Progenitor cell of endocrine pancreas (in vitro differentiated cells): ENCODE results near the gene IER5. TPM values are rescaled to one million over a fixed set of nuclear protein-coding genes. Genes with fewer than 3 reads are reported as not detected.

Experiments used
- DNase-seq: peaks from one replicate; pipeline ENCODE4 v3.0.0; 2021; ENCODE audit warnings: low spot score; ENCODE audit not compliant: unreplicated experiment
- H3K27ac Mint-ChIP-seq: 2 replicates; pipeline ENCODE4 v1.8.0; 2021; ENCODE audit warnings: mild to moderate bottlenecking, moderate library complexity, mixed read lengths
- H3K27me3 Mint-ChIP-seq: 2 replicates; pipeline ENCODE4 v1.8.0; 2021; ENCODE audit warnings: mixed read lengths
- H3K36me3 Mint-ChIP-seq: 2 replicates; pipeline ENCODE4 v1.8.0; 2022; ENCODE audit warnings: mixed read lengths; ENCODE audit not compliant: insufficient read depth
- H3K4me1 Mint-ChIP-seq: 2 replicates; pipeline ENCODE4 v1.8.0; 2021; ENCODE audit warnings: low read depth, mixed read lengths
- H3K4me3 Mint-ChIP-seq: 2 replicates; pipeline ENCODE4 v1.8.0; 2021; ENCODE audit warnings: low read depth, mild to moderate bottlenecking, moderate library complexity, mixed read lengths
- H3K9me3 Mint-ChIP-seq: 2 replicates; pipeline ENCODE4 v1.8.0; 2021; ENCODE audit warnings: low read depth, mixed read lengths
- total RNA-seq: library from RNA; stranded (reverse); gene quantifications from 2 replicates; pipeline ENCODE4 v1.2.1, GENCODE V29; 2021
- TF ChIP-seq, protein P1 (sequence below): fragments of 200-600 bp; sonication (generic); IDR thresholded peaks from one replicate; pipeline ENCODE4 v1.5.0; 2021; ENCODE audit warnings: antibody characterized with exemption, mild to moderate bottlenecking; ENCODE audit not compliant: unreplicated experiment

IER5 gene
- total RNA-seq, 1 donor from 2014 or later = 1.7 TPM

DNA sequence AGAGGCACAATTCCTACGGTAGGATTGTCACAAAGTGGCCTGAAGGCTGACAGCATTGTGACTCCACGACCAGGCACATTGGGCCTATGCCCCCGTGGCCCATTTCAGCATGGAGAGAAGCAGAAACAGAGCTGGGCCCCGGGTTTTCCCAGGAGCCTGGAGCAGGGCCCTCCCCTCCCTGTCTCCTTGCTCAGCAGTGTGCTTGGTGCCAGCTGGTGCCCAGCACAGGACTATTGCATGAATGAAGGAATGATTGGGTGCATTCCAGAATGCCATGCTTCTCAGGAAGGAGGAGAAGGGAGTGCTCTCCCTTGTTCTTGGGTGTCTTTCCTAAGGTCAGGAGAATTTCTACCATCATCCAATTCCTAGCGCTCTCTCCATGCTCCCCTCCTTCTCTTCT lies 33.7 kb downstream of the IER5 start:
- no peak overlapping the region for H3K4me3 Mint-ChIP-seq
- H3K27ac Mint-ChIP-seq = no peak overlapping the region
- no peaks in the 10 kb centered on the region for H3K36me3 Mint-ChIP-seq
- no peaks in the 10 kb centered on the region for H3K9me3 Mint-ChIP-seq
- peaks cover 15% of the 10 kb centered on the region for H3K27me3 Mint-ChIP-seq
- TF ChIP-seq, protein P1, sequence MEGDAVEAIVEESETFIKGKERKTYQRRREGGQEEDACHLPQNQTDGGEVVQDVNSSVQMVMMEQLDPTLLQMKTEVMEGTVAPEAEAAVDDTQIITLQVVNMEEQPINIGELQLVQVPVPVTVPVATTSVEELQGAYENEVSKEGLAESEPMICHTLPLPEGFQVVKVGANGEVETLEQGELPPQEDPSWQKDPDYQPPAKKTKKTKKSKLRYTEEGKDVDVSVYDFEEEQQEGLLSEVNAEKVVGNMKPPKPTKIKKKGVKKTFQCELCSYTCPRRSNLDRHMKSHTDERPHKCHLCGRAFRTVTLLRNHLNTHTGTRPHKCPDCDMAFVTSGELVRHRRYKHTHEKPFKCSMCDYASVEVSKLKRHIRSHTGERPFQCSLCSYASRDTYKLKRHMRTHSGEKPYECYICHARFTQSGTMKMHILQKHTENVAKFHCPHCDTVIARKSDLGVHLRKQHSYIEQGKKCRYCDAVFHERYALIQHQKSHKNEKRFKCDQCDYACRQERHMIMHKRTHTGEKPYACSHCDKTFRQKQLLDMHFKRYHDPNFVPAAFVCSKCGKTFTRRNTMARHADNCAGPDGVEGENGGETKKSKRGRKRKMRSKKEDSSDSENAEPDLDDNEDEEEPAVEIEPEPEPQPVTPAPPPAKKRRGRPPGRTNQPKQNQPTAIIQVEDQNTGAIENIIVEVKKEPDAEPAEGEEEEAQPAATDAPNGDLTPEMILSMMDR = no peak
- no peak for DNase-seq
- peaks cover 25% of the 10 kb centered on the region for H3K4me1 Mint-ChIP-seq

DNA sequence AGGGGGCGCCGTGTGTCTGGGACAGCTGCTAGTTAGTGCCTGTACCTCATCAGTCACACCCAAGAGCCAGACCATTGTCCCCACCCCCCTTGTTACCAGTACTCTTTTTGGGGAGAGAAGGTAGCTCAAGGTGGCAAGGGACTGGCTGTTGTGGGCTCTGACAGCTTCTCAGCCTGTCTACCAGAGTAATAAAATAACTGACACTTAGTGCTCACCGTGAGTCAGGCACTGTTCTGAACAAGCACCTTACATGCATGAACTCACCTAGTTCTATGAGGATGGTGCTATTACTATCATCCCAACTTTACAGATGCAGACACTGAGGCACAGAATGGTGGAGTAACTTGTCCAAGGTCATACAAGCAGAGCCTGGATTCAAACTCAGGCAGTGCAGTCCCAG lies 34.7 kb downstream of the IER5 start:
- Mint-ChIP-seq H3K27me3 (peaks cover 15% of the 10 kb centered on the region), H3K4me1 (peaks cover 16% of the 10 kb centered on the region), H3K36me3 (no peaks in the 10 kb centered on the region), H3K9me3 (no peaks in the 10 kb centered on the region), H3K4me3 (no peak overlapping the region), H3K27ac (no peak overlapping the region)
- no peak for DNase-seq
- TF ChIP-seq, protein P1 = no peak

DNA sequence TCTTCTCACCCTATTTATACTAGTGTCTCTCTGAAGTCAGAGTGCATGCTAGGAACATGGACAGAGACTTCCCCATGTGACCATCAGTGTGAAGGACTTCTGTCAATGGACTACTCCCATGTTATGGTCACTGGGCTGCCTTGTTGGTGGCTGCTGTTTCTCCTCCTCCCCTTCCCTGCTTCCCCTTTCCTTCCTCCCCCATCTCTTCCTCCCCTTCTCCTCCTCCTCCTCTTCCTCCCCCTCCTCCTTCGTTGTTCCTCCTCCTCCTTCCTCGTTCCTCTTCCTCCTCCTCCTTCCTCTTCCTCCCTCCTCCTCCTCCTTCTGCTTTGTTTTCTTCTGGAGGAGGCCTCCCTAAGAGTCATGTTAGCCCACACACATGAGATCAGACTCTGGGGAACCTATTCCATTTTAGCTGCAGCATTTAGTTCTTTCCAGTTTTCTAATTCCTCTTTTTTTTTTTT lies 35.8 kb downstream of the IER5 start:
- TF ChIP-seq, protein P1 = no peak
- H3K27me3 Mint-ChIP-seq = peaks cover 21% of the 10 kb centered on the region
- DNase-seq = no peak
- H3K4me3 Mint-ChIP-seq = no peak overlapping the region
- peaks cover 15% of the 10 kb centered on the region for H3K4me1 Mint-ChIP-seq
- H3K36me3 Mint-ChIP-seq = no peaks in the 10 kb centered on the region
- no peaks in the 10 kb centered on the region for H3K9me3 Mint-ChIP-seq
- no peak overlapping the region for H3K27ac Mint-ChIP-seq

DNA sequence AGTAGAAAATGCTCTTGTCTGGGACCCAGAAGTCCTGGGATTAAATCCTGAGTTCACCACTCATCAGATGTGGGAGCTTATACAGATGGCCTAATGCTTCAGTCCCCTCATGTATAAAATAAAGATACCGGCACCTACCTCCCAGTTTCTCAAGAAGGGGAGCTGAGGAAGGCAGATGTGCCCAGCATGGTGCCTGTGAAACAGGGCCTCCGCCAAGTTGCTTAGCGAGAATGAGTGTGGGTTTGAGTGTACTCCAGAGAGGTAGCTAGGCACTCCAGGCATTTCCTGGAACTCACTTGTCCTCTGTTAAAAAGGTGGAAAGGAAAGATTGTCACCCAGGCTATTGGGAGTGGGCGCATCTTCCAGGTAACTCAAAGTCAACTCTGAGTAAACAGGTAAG lies 37.8 kb downstream of the IER5 start:
- H3K9me3 Mint-ChIP-seq = no peaks in the 10 kb centered on the region
- H3K4me3 Mint-ChIP-seq = no peak overlapping the region
- TF ChIP-seq, protein P1 = no peak
- peaks cover 23% of the 10 kb centered on the region for H3K27me3 Mint-ChIP-seq
- H3K4me1 Mint-ChIP-seq = peaks cover 5% of the 10 kb centered on the region
- DNase-seq = no peak
- no peaks in the 10 kb centered on the region for H3K36me3 Mint-ChIP-seq
- H3K27ac Mint-ChIP-seq = no peak overlapping the region

GRCh38 chr1:181126871-181127587 lies 38.5 kb downstream of the IER5 start:
- H3K4me3 Mint-ChIP-seq = no peak overlapping the region
- no peaks in the 10 kb centered on the region for H3K36me3 Mint-ChIP-seq
- H3K4me1 Mint-ChIP-seq = peaks cover 5% of the 10 kb centered on the region

More at GRCh38 chr1:181126871-181127587, 38.5 kb downstream of the IER5 start:
- H3K27me3 Mint-ChIP-seq = peaks cover 23% of the 10 kb centered on the region
- H3K27ac Mint-ChIP-seq = no peak overlapping the region
- TF ChIP-seq, protein P1 = no peak
- H3K9me3 Mint-ChIP-seq = no peaks in the 10 kb centered on the region
- DNase-seq = no peak
